Epithelial cell of esophagus (primary cell): ENCODE measurements around the gene SCN3B.

ENCODE experiments used
- DNase-seq: peaks from one replicate; pipeline ENCODE4 v3.0.0; 2010; ENCODE audit warnings: low read depth
- H3K4me3 ChIP-seq: 2 replicates; pipeline ENCODE4 v1.5.1; 2011; ENCODE audit warnings: mild to moderate bottlenecking, low read length, control low read depth
- CTCF ChIP-seq: IDR thresholded peaks from 2 replicates; pipeline ENCODE4 v1.5.1; 2011; ENCODE audit warnings: low read depth, mild to moderate bottlenecking, low read length, control low read depth, inconsistent platforms; ENCODE audit not compliant: insufficient read depth; ENCODE audit errors: missing control alignments

The SCN3B gene

GRCh38 chr11:123694551-123694950 lies 40.1 kb upstream of the SCN3B start:
- peak; percentile 44 for DNase-seq
- no peak overlapping the region for H3K4me3 ChIP-seq
- TF ChIP-seq CTCF, result no peak

- no peak overlapping the region for H3K4me3 ChIP-seq
- no peak for DNase-seq
- TF ChIP-seq CTCF, result no peak
Measured at GRCh38 chr11:123692961-123693360, 38.5 kb upstream of the SCN3B start.

- no peak overlapping the region for H3K4me3 ChIP-seq
- TF ChIP-seq CTCF, result no peak
- DNase-seq, result peak; percentile 82
Measured at GRCh38 chr11:123690485-123690884, 36.1 kb upstream of the SCN3B start.

- DNase-seq, result no peak
- no peak for TF ChIP-seq CTCF
- no peak overlapping the region for H3K4me3 ChIP-seq
Measured at GRCh38 chr11:123684601-123685000, 30.2 kb upstream of the SCN3B start.

GRCh38 chr11:123683428-123684170 lies 29.2 kb upstream of the SCN3B start:
- no peak overlapping the region for H3K4me3 ChIP-seq
- peak; percentile 5 for DNase-seq
- TF ChIP-seq CTCF, result no peak

GRCh38 chr11:123682696-123683410 lies 28.4 kb upstream of the SCN3B start:
- H3K4me3 ChIP-seq, result no peak overlapping the region
- TF ChIP-seq CTCF, result no peak
- no peak for DNase-seq

GRCh38 chr11:123681030-123681429 lies 26.6 kb upstream of the SCN3B start:
- no peak for DNase-seq
- H3K4me3 ChIP-seq, result no peak overlapping the region
- no peak for TF ChIP-seq CTCF
